ENCODE results near the gene SCN3A. TPM values are rescaled to one million over a fixed set of nuclear protein-coding genes. Genes with fewer than 3 reads are reported as not detected.

SCN3A gene
- polyA plus RNA-seq, 2 of the 4 experiments (the other 2 are of a cell fraction), result 0.05 to 0.12 TPM

- TF ChIP-seq NPAS2 (CRISPR knock-in tag; IDR thresholded peaks at IDR 0.05; ENCODE audit: borderline replicate concordance) (no peak), ZFP36 (IDR thresholded peaks at IDR 0.05; ENCODE audit: borderline replicate concordance, partially characterized antibody) (no peak), MAZ (IDR thresholded peaks at IDR 0.05; ENCODE audit: borderline replicate concordance, low read depth, low read length) (no peak), HES2 (IDR thresholded peaks at IDR 0.05) (no peak), PHF8 (IDR thresholded peaks at IDR 0.05; ENCODE audit: borderline replicate concordance, low read depth) (no peak), ZSCAN20 (CRISPR knock-in tag; IDR thresholded peaks at IDR 0.05) (no peak), TP53 (CRISPR knock-in tag; IDR thresholded peaks at IDR 0.05) (no peak), MYC (IDR thresholded peaks at IDR 0.05; ENCODE audit: borderline replicate concordance, low read length) (no peak), ZNF302 (CRISPR knock-in tag; IDR thresholded peaks at IDR 0.05) (no peak), HMGXB4 (CRISPR knock-in tag; IDR thresholded peaks at IDR 0.05; ENCODE audit: borderline replicate concordance) (no peak), NR3C1 (IDR thresholded peaks at IDR 0.05) (no peak), RCOR1 (IDR thresholded peaks at IDR 0.05; ENCODE audit: low read depth, low read length) (no peak), RAD21 (conservative IDR thresholded peaks at IDR 0.05 in 1 of 2, IDR thresholded peaks at IDR 0.05 in 1 of 2) (no peak), JUN (IDR thresholded peaks at IDR 0.05) (no peak)
- TF ChIP-seq, protein P1, sequence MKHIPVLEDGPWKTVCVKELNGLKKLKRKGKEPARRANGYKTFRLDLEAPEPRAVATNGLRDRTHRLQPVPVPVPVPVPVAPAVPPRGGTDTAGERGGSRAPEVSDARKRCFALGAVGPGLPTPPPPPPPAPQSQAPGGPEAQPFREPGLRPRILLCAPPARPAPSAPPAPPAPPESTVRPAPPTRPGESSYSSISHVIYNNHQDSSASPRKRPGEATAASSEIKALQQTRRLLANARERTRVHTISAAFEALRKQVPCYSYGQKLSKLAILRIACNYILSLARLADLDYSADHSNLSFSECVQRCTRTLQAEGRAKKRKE (CRISPR knock-in tag; IDR thresholded peaks at IDR 0.05; ENCODE audit: low read depth), result no peak
- TF ChIP-seq, protein P2, sequence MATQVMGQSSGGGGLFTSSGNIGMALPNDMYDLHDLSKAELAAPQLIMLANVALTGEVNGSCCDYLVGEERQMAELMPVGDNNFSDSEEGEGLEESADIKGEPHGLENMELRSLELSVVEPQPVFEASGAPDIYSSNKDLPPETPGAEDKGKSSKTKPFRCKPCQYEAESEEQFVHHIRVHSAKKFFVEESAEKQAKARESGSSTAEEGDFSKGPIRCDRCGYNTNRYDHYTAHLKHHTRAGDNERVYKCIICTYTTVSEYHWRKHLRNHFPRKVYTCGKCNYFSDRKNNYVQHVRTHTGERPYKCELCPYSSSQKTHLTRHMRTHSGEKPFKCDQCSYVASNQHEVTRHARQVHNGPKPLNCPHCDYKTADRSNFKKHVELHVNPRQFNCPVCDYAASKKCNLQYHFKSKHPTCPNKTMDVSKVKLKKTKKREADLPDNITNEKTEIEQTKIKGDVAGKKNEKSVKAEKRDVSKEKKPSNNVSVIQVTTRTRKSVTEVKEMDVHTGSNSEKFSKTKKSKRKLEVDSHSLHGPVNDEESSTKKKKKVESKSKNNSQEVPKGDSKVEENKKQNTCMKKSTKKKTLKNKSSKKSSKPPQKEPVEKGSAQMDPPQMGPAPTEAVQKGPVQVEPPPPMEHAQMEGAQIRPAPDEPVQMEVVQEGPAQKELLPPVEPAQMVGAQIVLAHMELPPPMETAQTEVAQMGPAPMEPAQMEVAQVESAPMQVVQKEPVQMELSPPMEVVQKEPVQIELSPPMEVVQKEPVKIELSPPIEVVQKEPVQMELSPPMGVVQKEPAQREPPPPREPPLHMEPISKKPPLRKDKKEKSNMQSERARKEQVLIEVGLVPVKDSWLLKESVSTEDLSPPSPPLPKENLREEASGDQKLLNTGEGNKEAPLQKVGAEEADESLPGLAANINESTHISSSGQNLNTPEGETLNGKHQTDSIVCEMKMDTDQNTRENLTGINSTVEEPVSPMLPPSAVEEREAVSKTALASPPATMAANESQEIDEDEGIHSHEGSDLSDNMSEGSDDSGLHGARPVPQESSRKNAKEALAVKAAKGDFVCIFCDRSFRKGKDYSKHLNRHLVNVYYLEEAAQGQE (IDR thresholded peaks at IDR 0.05), result no peak
- TF ChIP-seq, protein P3, sequence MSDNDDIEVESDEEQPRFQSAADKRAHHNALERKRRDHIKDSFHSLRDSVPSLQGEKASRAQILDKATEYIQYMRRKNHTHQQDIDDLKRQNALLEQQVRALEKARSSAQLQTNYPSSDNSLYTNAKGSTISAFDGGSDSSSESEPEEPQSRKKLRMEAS (IDR thresholded peaks at IDR 0.05), result no peak
- H3K9me3 ChIP-seq, result no peaks in the 10 kb centered on the region
- no peak overlapping the region for H3K4me2 ChIP-seq
- WGBS (ENCODE audit: missing lambda C conversion rate), result 60% methylated on average over 3 of the region's 3 CpGs
- POLR2A ChIA-PET, result no interaction called here
- FAIRE-seq, result no peak
- no peak for ATAC-seq
- no peak overlapping the region for H3K4me3 ChIP-seq
- DNase-seq (ENCODE audit: low read depth in 1 of 2, low spot score in 1 of 2), result no peak
- no peaks in the 10 kb centered on the region for H3K4me1 ChIP-seq
- no peak overlapping the region for H3K27ac ChIP-seq
- CTCF ChIA-PET, result no interaction called here
Observed at GRCh38 chr2:165185633-165186032, 18.2 kb downstream of the SCN3A start.

- no peak overlapping the region for H3K27ac ChIP-seq
- CTCF ChIA-PET, result no interaction called here
- H3K4me3 ChIP-seq, result no peak overlapping the region
- no peaks in the 10 kb centered on the region for H3K9me3 ChIP-seq
- ATAC-seq, result no peak
- no peaks in the 10 kb centered on the region for H3K4me1 ChIP-seq
- POLR2A ChIA-PET, result no interaction called here
- 34% methylated on average over 2 of the region's 2 CpGs for WGBS (ENCODE audit: missing lambda C conversion rate)
- DNase-seq (ENCODE audit: low read depth in 1 of 2, low spot score in 1 of 2), result no peak
- no peak overlapping the region for H3K4me2 ChIP-seq
- FAIRE-seq, result no peak
- TF ChIP-seq NFE2L2 (conservative IDR thresholded peaks at IDR 0.05; ENCODE audit: low read length) (no peak), ZSCAN20 (CRISPR knock-in tag; IDR thresholded peaks at IDR 0.05) (no peak), HES2 (IDR thresholded peaks at IDR 0.05) (no peak), HEYL (CRISPR knock-in tag; IDR thresholded peaks at IDR 0.05) (no peak), MAZ (IDR thresholded peaks at IDR 0.05; ENCODE audit: borderline replicate concordance, low read depth, low read length) (no peak), POLR2A (IDR thresholded peaks at IDR 0.05; ENCODE audit: low read length) (no peak), ZFP36 (IDR thresholded peaks at IDR 0.05; ENCODE audit: borderline replicate concordance, partially characterized antibody) (no peak), CHD4 (IDR thresholded peaks at IDR 0.05; ENCODE audit: borderline replicate concordance) (no peak), SREBF2 (IDR thresholded peaks at IDR 0.05) (no peak), MAFK (IDR thresholded peaks at IDR 0.05; ENCODE audit: partially characterized antibody) (no peak), CTCF (IDR thresholded peaks at IDR 0.05) (no peak)
- TF ChIP-seq, protein P4, sequence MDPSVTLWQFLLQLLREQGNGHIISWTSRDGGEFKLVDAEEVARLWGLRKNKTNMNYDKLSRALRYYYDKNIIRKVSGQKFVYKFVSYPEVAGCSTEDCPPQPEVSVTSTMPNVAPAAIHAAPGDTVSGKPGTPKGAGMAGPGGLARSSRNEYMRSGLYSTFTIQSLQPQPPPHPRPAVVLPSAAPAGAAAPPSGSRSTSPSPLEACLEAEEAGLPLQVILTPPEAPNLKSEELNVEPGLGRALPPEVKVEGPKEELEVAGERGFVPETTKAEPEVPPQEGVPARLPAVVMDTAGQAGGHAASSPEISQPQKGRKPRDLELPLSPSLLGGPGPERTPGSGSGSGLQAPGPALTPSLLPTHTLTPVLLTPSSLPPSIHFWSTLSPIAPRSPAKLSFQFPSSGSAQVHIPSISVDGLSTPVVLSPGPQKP (IDR thresholded peaks at IDR 0.05; ENCODE audit: low read depth, low read length), result no peak
Observed at GRCh38 chr2:165182029-165182428, 21.8 kb downstream of the SCN3A start.

All from A549 (cell line).